KMS-11 (cell line): ENCODE measurements around the gene ZBTB20.

ENCODE experiments used
- H2AFZ ChIP-seq: fragments of 200-600 bp; sonication (generic); 2 replicates; pipeline ENCODE4 v1.6.1; 2016; ENCODE audit warnings: antibody characterized with exemption, mixed run types, low read depth
- H3K27ac ChIP-seq: fragments of 200-600 bp; sonication (generic); 2 replicates; pipeline ENCODE4 v1.6.1; 2016; ENCODE audit warnings: mild to moderate bottlenecking, mixed run types
- H3K27me3 ChIP-seq: fragments of 200-600 bp; sonication (generic); 2 replicates; pipeline ENCODE4 v1.6.1; 2017; ENCODE audit warnings: mild to moderate bottlenecking, low read depth, mixed run types, moderate library complexity; ENCODE audit not compliant: insufficient read depth
- H3K36me3 ChIP-seq: fragments of 200-600 bp; sonication (generic); 2 replicates; pipeline ENCODE4 v1.6.1; 2017; ENCODE audit warnings: mild to moderate bottlenecking, mixed run types; ENCODE audit not compliant: insufficient read depth
- H3K4me1 ChIP-seq: fragments of 200-600 bp; sonication (generic); 2 replicates; pipeline ENCODE4 v1.6.1; 2016; ENCODE audit warnings: mild to moderate bottlenecking, low read depth, mixed run types; ENCODE audit not compliant: poor library complexity, severe bottlenecking
- H3K4me2 ChIP-seq: fragments of 200-600 bp; sonication (generic); 2 replicates; pipeline ENCODE4 v1.7.0; 2016; ENCODE audit warnings: mild to moderate bottlenecking, mixed run types
- H3K4me3 ChIP-seq: fragments of 200-600 bp; sonication (generic); IDR thresholded peaks from 2 replicates; pipeline ENCODE4 v1.6.1; 2017; ENCODE audit warnings: low read depth, low read length, mixed read lengths; ENCODE audit not compliant: insufficient read depth
- H3K79me2 ChIP-seq: fragments of 200-600 bp; sonication (generic); 2 replicates; pipeline ENCODE4 v1.6.1; 2016; ENCODE audit warnings: low read depth, mixed run types; ENCODE audit not compliant: insufficient read depth
- H3K9ac ChIP-seq: fragments of 200-600 bp; sonication (generic); 2 replicates; pipeline ENCODE4 v1.6.1; 2016; ENCODE audit warnings: mild to moderate bottlenecking, mixed run types
- H4K20me1 ChIP-seq: fragments of 200-600 bp; sonication (generic); 2 replicates; pipeline ENCODE4 v1.6.1; 2016; ENCODE audit warnings: mild to moderate bottlenecking, mixed run types; ENCODE audit not compliant: insufficient read depth
- TF ChIP-seq, protein P1 (sequence below): fragments of 200-600 bp; sonication (generic); conservative IDR thresholded peaks from 2 replicates; pipeline ENCODE4 v1.6.1; 2017; ENCODE audit warnings: low read depth, mild to moderate bottlenecking, antibody characterized with exemption, low read length, moderate library complexity, mixed read lengths

Gene ZBTB20

DNA sequence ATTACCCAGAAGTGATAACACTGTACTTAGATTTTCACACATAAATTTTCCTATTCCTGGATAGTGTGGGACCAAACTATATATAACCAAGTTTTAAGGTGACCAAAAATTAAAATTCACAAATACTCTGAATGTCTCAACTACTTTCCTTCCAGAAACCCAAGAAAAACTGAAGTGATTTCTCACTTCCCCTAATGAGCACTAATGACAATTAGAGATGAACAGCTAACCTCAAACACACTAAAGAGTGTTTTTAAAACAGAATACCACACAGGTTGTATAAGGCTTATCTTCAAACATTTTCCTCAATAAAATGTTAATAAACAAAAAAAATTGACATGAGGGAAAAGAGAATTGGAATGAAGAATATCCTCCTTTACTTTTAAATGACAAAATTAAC lies 188.2 kb downstream of the ZBTB20 start:
- no peak overlapping the region for H3K4me3 ChIP-seq
- H3K4me2 ChIP-seq: no peak overlapping the region
- H4K20me1 ChIP-seq: no peaks in the 10 kb centered on the region
- TF ChIP-seq, protein P1, sequence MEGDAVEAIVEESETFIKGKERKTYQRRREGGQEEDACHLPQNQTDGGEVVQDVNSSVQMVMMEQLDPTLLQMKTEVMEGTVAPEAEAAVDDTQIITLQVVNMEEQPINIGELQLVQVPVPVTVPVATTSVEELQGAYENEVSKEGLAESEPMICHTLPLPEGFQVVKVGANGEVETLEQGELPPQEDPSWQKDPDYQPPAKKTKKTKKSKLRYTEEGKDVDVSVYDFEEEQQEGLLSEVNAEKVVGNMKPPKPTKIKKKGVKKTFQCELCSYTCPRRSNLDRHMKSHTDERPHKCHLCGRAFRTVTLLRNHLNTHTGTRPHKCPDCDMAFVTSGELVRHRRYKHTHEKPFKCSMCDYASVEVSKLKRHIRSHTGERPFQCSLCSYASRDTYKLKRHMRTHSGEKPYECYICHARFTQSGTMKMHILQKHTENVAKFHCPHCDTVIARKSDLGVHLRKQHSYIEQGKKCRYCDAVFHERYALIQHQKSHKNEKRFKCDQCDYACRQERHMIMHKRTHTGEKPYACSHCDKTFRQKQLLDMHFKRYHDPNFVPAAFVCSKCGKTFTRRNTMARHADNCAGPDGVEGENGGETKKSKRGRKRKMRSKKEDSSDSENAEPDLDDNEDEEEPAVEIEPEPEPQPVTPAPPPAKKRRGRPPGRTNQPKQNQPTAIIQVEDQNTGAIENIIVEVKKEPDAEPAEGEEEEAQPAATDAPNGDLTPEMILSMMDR: no peak
- no peak overlapping the region for H3K9ac ChIP-seq
- no peak overlapping the region for H3K27ac ChIP-seq
- no peaks in the 10 kb centered on the region for H3K27me3 ChIP-seq
- peaks cover 4% of the 10 kb centered on the region for H3K4me1 ChIP-seq
- no peaks in the 10 kb centered on the region for H3K36me3 ChIP-seq
- H3K79me2 ChIP-seq: no peaks in the 10 kb centered on the region
- no peak overlapping the region for H2AFZ ChIP-seq

DNA sequence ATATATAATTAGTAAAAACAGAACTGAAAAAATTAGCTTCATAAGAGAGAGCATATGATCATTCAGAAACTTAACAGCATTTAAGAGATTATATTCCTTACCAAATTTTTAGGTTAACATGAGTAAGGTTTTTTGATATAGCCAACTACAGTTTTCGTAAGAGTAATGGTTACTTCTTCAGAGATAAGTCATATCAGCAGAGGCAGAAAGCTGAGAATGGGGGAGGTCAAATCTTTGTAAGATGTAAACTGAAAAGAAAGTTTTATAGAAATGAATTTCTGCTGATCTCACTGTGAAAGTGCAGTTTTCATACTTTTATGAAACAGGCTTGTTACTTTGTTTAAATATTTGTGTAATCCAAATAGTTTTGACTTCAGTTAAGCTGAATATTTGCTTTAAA lies 193.3 kb downstream of the ZBTB20 start:
- no peaks in the 10 kb centered on the region for H4K20me1 ChIP-seq
- H3K9ac ChIP-seq: no peak overlapping the region
- no peak overlapping the region for H3K4me2 ChIP-seq
- H3K4me3 ChIP-seq: no peak overlapping the region
- no peak overlapping the region for H3K27ac ChIP-seq
- no peaks in the 10 kb centered on the region for H3K79me2 ChIP-seq
- TF ChIP-seq, protein P1: no peak
- H3K36me3 ChIP-seq: no peaks in the 10 kb centered on the region
- H3K27me3 ChIP-seq: no peaks in the 10 kb centered on the region
- H3K4me1 ChIP-seq: peaks cover 4% of the 10 kb centered on the region
- no peak overlapping the region for H2AFZ ChIP-seq

DNA sequence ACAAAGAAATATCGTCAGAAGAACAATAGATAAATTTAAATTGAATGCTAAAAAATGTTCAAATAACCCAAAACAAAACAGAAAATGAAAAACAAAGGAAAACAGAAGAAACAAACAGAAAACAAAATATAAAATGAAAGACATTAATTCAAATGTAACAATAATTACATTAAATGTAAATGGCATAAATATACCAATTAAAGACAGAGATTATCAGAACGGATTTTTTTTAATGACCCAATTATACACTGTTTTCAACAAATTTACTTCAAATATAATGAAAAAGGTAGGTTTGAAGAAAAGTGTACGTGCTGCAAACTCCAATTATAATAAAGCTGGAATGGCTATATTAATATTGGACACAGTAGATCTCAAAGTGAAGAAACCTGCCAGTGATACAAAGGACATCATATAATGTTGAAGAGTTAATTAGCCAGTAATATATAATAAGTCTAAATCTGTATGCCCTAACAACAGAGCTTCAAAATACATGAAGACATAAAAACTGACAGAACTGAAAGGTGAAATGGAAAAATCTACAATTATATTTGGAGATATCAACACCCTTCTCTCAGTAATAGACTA lies 193.8 kb downstream of the ZBTB20 start:
- TF ChIP-seq, protein P1: no peak
- H3K4me1 ChIP-seq: peaks cover 4% of the 10 kb centered on the region
- H3K79me2 ChIP-seq: no peaks in the 10 kb centered on the region
- H3K4me3 ChIP-seq: no peak overlapping the region
- no peaks in the 10 kb centered on the region for H3K36me3 ChIP-seq
- no peak overlapping the region for H3K9ac ChIP-seq
- no peaks in the 10 kb centered on the region for H4K20me1 ChIP-seq
- no peaks in the 10 kb centered on the region for H3K27me3 ChIP-seq
- H3K4me2 ChIP-seq: no peak overlapping the region
- no peak overlapping the region for H2AFZ ChIP-seq
- no peak overlapping the region for H3K27ac ChIP-seq

DNA sequence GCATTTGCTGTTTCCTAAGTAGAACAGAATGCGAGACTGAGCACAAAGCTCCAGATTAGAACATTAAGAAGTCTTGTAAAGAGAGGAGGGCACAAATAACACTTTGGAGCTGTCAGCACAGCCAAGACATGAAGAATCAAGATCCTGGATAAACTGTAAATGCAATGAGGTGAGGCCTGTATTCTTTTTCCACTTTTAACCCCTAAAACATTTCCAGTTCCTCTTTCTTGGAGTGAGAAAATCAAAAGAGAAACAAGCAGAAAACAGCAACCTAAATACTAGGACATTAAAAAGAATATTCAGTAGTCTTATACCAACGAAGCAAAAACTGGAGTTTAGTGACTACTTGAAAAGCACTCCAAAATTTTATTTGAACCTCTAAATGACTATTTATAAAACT lies 204.3 kb downstream of the ZBTB20 start:
- no peak overlapping the region for H3K4me3 ChIP-seq
- no peak overlapping the region for H2AFZ ChIP-seq
- no peak overlapping the region for H3K4me2 ChIP-seq
- H3K27me3 ChIP-seq: no peaks in the 10 kb centered on the region
- no peak overlapping the region for H3K9ac ChIP-seq
- no peak overlapping the region for H3K27ac ChIP-seq
- H3K79me2 ChIP-seq: no peaks in the 10 kb centered on the region
- H4K20me1 ChIP-seq: no peaks in the 10 kb centered on the region
- H3K4me1 ChIP-seq: no peaks in the 10 kb centered on the region
- no peaks in the 10 kb centered on the region for H3K36me3 ChIP-seq
- TF ChIP-seq, protein P1: no peak
